Fibroblast of lung (primary cell): Measurements from ENCODE around the gene NFATC2. TPM values are rescaled to one million over a fixed set of nuclear protein-coding genes. Genes with fewer than 3 reads are reported as not detected.

Experiments
- DNase-seq, 2 donors: peaks; one replicate each; pipeline versions ENCODE4 v3.0.0 to v3.0.0-alpha.2; 2010; ENCODE audit warnings: low read depth in 2 of 2
- H2AFZ ChIP-seq: 2 replicates; pipeline ENCODE4 v1.5.1; 2012; ENCODE audit warnings: low read length, control low read depth, inconsistent platforms
- H3K27ac ChIP-seq: 2 replicates; pipeline ENCODE4 v1.5.1; 2011; ENCODE audit warnings: low read length, control low read depth; ENCODE audit not compliant: insufficient read depth
- H3K27me3 ChIP-seq: 2 replicates; pipeline ENCODE4 v1.5.1; 2011; ENCODE audit warnings: mild to moderate bottlenecking, low read length; ENCODE audit not compliant: control insufficient read depth, insufficient read depth
- H3K36me3 ChIP-seq: 2 replicates; pipeline ENCODE4 v1.5.1; 2011; ENCODE audit warnings: low read length; ENCODE audit not compliant: control insufficient read depth, insufficient read depth
- H3K4me1 ChIP-seq: 2 replicates; pipeline ENCODE4 v1.5.1; 2011; ENCODE audit warnings: low read length; ENCODE audit not compliant: control insufficient read depth, insufficient read depth; ENCODE audit errors: extremely low read depth
- H3K4me2 ChIP-seq: 2 replicates; pipeline ENCODE4 v1.5.1; 2011; ENCODE audit warnings: low read length, control low read depth; ENCODE audit not compliant: insufficient read depth; ENCODE audit errors: extremely low read depth
- H3K4me3 ChIP-seq, 4 experiments: fragments of 200-600 bp in 1 of 4; sonication (generic) in 1 of 4; replicated peaks in 1 of 4; 2 replicates each; pipeline ENCODE4 v1.5.1; 2011 to 2016; ENCODE audit warnings: low read length in 4 of 4, low read depth in 3 of 4, mild to moderate bottlenecking in 3 of 4, control low read depth in 2 of 4, inconsistent platforms in 1 of 4, mixed read lengths in 1 of 4; ENCODE audit not compliant: insufficient read depth in 1 of 4; ENCODE audit errors: control extremely low read depth in 1 of 4
- H3K79me2 ChIP-seq: 2 replicates; pipeline ENCODE4 v1.5.1; 2012; ENCODE audit warnings: mild to moderate bottlenecking, low read length, inconsistent platforms; ENCODE audit not compliant: control insufficient read depth, insufficient read depth
- H3K9ac ChIP-seq: 2 replicates; pipeline ENCODE4 v1.5.1; 2011; ENCODE audit warnings: mild to moderate bottlenecking, low read length, control low read depth; ENCODE audit not compliant: insufficient read depth
- H3K9me3 ChIP-seq: 2 replicates; pipeline ENCODE4 v1.5.1; 2012; ENCODE audit warnings: low read depth, low read length; ENCODE audit not compliant: control insufficient read depth, insufficient read depth
- H4K20me1 ChIP-seq: 2 replicates; pipeline ENCODE4 v1.5.1; 2011; ENCODE audit warnings: low read length; ENCODE audit not compliant: control insufficient read depth, insufficient read depth; ENCODE audit errors: extremely low read depth
- CTCF ChIP-seq, 2 donors: IDR thresholded peaks in 1 of 2; conservative IDR thresholded peaks in 1 of 2; 1 replicate in 1 of 2; 2 replicates in 1 of 2; pipeline ENCODE4 v1.5.1; 2011 to 2012; ENCODE audit warnings: low read length in 2 of 2, control low read depth in 1 of 2, inconsistent platforms in 1 of 2, low read depth in 1 of 2, mild to moderate bottlenecking in 1 of 2
- EZH2 ChIP-seq: IDR thresholded peaks from 2 replicates; pipeline ENCODE4 v1.5.1; 2012; ENCODE audit warnings: low read length, control low read depth, mild to moderate bottlenecking; ENCODE audit errors: missing control alignments
- polyA plus RNA-seq, 2 donors: library from polyadenylated mRNA; depleted of rRNA in 1 of 2; stranded (reverse) in 1 of 2; unstranded in 1 of 2; fragments of >200 nt; gene quantifications; 2 replicates each; pipeline ENCODE4 v1.2.1, GENCODE V29; 2011 to 2012; ENCODE audit warnings: missing spikeins in 1 of 2
- total RNA-seq: library from RNA; depleted of rRNA; stranded (reverse); fragments of >200 nt; gene quantifications from 2 replicates; pipeline ENCODE4 v1.2.1, GENCODE V29; 2014

Gene NFATC2
- total and polyA plus RNA-seq, 2 donors (not counting 1 experiment from before 2014, with no cell fraction given): 0.50 to 1.2 TPM

- DNase-seq: no peak
- Histone ChIP-seq H3K9ac (no peak overlapping the region), H3K79me2 (no peaks in the 10 kb centered on the region), H3K27ac (no peak overlapping the region), H2AFZ (no peak overlapping the region), H3K4me3 (no peak overlapping the region), H3K36me3 (no peaks in the 10 kb centered on the region), H3K4me1 (no peaks in the 10 kb centered on the region), H3K9me3 (no peaks in the 10 kb centered on the region), H3K4me2 (no peak overlapping the region), H3K27me3 (peaks cover 10% of the 10 kb centered on the region), H4K20me1 (no peaks in the 10 kb centered on the region)
- TF ChIP-seq CTCF (conservative IDR thresholded peaks at IDR 0.05 in 1 of 2, IDR thresholded peaks at IDR 0.05 in 1 of 2; ENCODE audit: low read depth in 1 of 2, low read length in 2 of 2) (no peak), EZH2 (no peak)
Observed at GRCh38 chr20:51543422-51543788, 886 bp upstream of the NFATC2 start.

- Histone ChIP-seq H3K9ac (no peak overlapping the region), H3K36me3 (no peaks in the 10 kb centered on the region), H3K27ac (no peak overlapping the region), H3K4me2 (no peak overlapping the region), H3K79me2 (no peaks in the 10 kb centered on the region), H4K20me1 (no peaks in the 10 kb centered on the region), H3K4me3 (no peak overlapping the region), H3K4me1 (no peaks in the 10 kb centered on the region), H3K9me3 (no peaks in the 10 kb centered on the region), H3K27me3 (peaks cover 10% of the 10 kb centered on the region), H2AFZ (no peak overlapping the region)
- TF ChIP-seq CTCF (conservative IDR thresholded peaks at IDR 0.05 in 1 of 2, IDR thresholded peaks at IDR 0.05 in 1 of 2; ENCODE audit: low read depth in 1 of 2, low read length in 2 of 2): no peak
- TF ChIP-seq EZH2: no peak
- DNase-seq: no peak
Observed at GRCh38 chr20:51542033-51542570, 417 bp downstream of the NFATC2 start.

GRCh38 chr20:51541189-51542032 is 1.1 kb downstream of the NFATC2 start:
- TF ChIP-seq EZH2 (peak; percentile 40), CTCF (conservative IDR thresholded peaks at IDR 0.05 in 1 of 2, IDR thresholded peaks at IDR 0.05 in 1 of 2; ENCODE audit: low read depth in 1 of 2, low read length in 2 of 2) (no peak)
- no peak overlapping the region for H3K4me2 ChIP-seq
- H3K4me1 ChIP-seq: no peaks in the 10 kb centered on the region
- peak; percentile 43 to 63 for DNase-seq
- H3K4me3 ChIP-seq: no peak overlapping the region
- H3K27ac ChIP-seq: no peak overlapping the region
- peaks cover 10% of the 10 kb centered on the region for H3K27me3 ChIP-seq
- no peaks in the 10 kb centered on the region for H3K79me2 ChIP-seq
- H3K9ac ChIP-seq: no peak overlapping the region
- no peaks in the 10 kb centered on the region for H4K20me1 ChIP-seq
- H2AFZ ChIP-seq: no peak overlapping the region
- H3K9me3 ChIP-seq: no peaks in the 10 kb centered on the region
- no peaks in the 10 kb centered on the region for H3K36me3 ChIP-seq
